ENCODE data around the gene RAMACL. TPM values are rescaled to one million over a fixed set of nuclear protein-coding genes. Genes with fewer than 3 reads are reported as not detected.

RAMACL gene
- total and polyA plus RNA-seq, 2 donors (not counting 1 experiment from before 2014, with no cell fraction given), result 2.7 TPM; not detected in 1

DNA sequence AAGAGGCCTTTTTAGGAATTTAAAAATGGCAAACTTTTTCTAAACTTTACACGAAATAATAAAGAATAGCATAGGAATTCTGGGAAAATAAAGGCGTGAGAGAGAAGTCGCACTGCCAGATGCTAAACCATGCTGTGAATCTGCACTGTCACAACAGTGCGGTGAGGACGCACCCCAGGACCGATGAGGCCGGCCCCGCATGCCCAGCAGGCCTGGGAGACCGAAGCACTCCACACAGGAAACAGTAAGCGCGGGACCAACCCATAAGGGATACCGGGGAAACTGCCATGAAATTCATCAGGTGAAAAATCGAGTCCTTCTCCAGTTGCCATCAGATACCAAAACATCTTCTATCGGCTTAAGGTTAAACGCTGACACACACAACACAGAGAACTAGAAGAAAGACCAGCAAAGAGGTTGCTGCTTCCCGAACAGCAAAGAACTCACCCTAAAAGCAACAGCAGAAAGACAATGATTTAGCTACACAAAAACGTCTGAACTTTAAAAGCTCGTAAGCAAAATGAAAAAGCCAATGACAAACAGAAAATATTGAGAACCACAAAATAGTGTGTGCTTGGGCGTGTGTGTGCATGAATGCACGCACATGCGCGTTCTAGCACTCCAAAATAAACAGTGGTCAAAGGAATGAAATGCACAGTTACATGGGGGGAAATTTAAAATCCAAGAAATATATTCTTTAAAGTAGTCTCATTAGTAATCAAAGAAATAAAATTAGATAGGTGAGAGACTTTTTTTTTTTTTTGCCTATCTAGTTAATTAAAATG is 15.4 kb downstream of the RAMACL start:
- H3K4me3 Mint-ChIP-seq, result no peak overlapping the region
- ATAC-seq (ENCODE audit: low read depth), result no peak
- no peak overlapping the region for H2AFZ ChIP-seq (ENCODE audit: insufficient read depth, low read depth, low read length, poor library complexity, severe bottlenecking)
- no peaks in the 10 kb centered on the region for H3K27me3 Mint-ChIP-seq
- H3K9ac ChIP-seq (ENCODE audit: low read length), result no peak overlapping the region
- H3K9me3 Mint-ChIP-seq (ENCODE audit: insufficient read depth), result peaks cover 2% of the 10 kb centered on the region
- H3K27me3 ChIP-seq (replicated peaks in 1 of 4; ENCODE audit: control extremely low read depth in 1 of 4, control insufficient read depth in 3 of 4, insufficient read depth in 4 of 4, low read length in 3 of 4), result no peaks in the 10 kb centered on the region
- H3K4me1 ChIP-seq (ENCODE audit: control insufficient read depth in 2 of 2, insufficient read depth in 2 of 2, low read length in 2 of 2), result no peaks in the 10 kb centered on the region
- intact Hi-C loops (cut with micrococcal nuclease), result no loop called here
- H3K27ac Mint-ChIP-seq, result no peak overlapping the region
- no peak for DNase-seq
- H3K4me1 Mint-ChIP-seq, result no peaks in the 10 kb centered on the region
- POLR2A ChIA-PET, result no interaction called here
- H3K4me2 ChIP-seq (replicated peaks; ENCODE audit: low read depth, low read length, poor library complexity, severe bottlenecking), result no peak overlapping the region
- CTCF ChIA-PET, result no interaction called here
- no peaks in the 10 kb centered on the region for H4K20me1 ChIP-seq (ENCODE audit: control insufficient read depth, insufficient read depth, low read length, poor library complexity, severe bottlenecking)
- no peaks in the 10 kb centered on the region for H3K79me2 ChIP-seq (ENCODE audit: control insufficient read depth, insufficient read depth, low read length)
- H3K9me3 ChIP-seq (ENCODE audit: control extremely low read depth in 1 of 3, control insufficient read depth in 2 of 3, insufficient read depth in 1 of 3, low read length in 2 of 3), result peaks cover 0 to 4% (median 0%) of the 10 kb centered on the region in 3 donors
- WGBS (ENCODE audit: insufficient coverage), result 96% methylated on average over 13 of the region's 22 CpGs
- H3K36me3 ChIP-seq (replicated peaks in 1 of 2; ENCODE audit: control extremely low read depth in 1 of 2, control insufficient read depth in 1 of 2, extremely low read depth in 1 of 2, insufficient read depth in 2 of 2, low read length in 1 of 2), result no peaks in the 10 kb centered on the region
- H3K4me3 ChIP-seq (ENCODE audit: control extremely low read depth in 1 of 5, extremely low read depth in 1 of 5, insufficient read depth in 1 of 5, low read depth in 2 of 5, low read length in 4 of 5), result no peak overlapping the region
- no peak for TF ChIP-seq EZH2 (IDR thresholded peaks at IDR 0.05; ENCODE audit: borderline replicate concordance, insufficient read depth, low read depth, low read length, poor library complexity, severe bottlenecking)
- TF ChIP-seq CTCF (IDR thresholded peaks at IDR 0.05), result no peak
- no peak overlapping the region for H3K27ac ChIP-seq (ENCODE audit: low read length in 2 of 2)

DNA sequence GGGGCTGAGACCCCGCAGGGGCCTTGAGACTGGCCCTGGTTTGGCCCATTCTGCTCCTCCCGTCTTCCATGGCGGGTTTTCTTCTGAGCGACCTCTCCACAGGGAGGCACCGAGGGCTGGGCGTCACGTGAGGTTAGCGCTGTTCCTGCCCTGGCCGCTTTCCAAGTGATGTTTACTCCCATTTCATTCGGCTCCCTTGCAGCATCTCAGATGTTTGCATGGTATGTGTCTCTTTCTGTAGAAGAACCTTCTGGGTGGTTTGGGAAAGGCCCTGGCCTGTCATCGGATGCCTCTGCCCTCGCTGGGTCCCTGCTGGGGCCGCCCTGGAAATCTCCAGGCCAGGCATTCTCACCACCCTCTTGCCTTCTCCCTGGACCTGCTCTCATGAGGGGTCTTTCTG is 17.3 kb downstream of the RAMACL start:
- Histone ChIP-seq H3K27me3 (replicated peaks in 1 of 4; ENCODE audit: control extremely low read depth in 1 of 4, control insufficient read depth in 3 of 4, insufficient read depth in 4 of 4, low read length in 3 of 4) (no peaks in the 10 kb centered on the region), H3K4me1 (ENCODE audit: control insufficient read depth in 2 of 2, insufficient read depth in 2 of 2, low read length in 2 of 2) (no peaks in the 10 kb centered on the region), H3K9ac (ENCODE audit: low read length) (no peak overlapping the region), H3K9me3 (ENCODE audit: control extremely low read depth in 1 of 3, control insufficient read depth in 2 of 3, insufficient read depth in 1 of 3, low read length in 2 of 3) (no peaks in the 10 kb centered on the region), H3K4me3 (ENCODE audit: control extremely low read depth in 1 of 5, extremely low read depth in 1 of 5, insufficient read depth in 1 of 5, low read depth in 2 of 5, low read length in 4 of 5) (no peak overlapping the region), H3K79me2 (ENCODE audit: control insufficient read depth, insufficient read depth, low read length) (no peaks in the 10 kb centered on the region), H3K4me2 (replicated peaks; ENCODE audit: low read depth, low read length, poor library complexity, severe bottlenecking) (no peak overlapping the region), H3K27ac (ENCODE audit: low read length in 2 of 2) (no peak overlapping the region), H2AFZ (ENCODE audit: insufficient read depth, low read depth, low read length, poor library complexity, severe bottlenecking) (no peak overlapping the region), H3K36me3 (replicated peaks in 1 of 2; ENCODE audit: control extremely low read depth in 1 of 2, control insufficient read depth in 1 of 2, extremely low read depth in 1 of 2, insufficient read depth in 2 of 2, low read length in 1 of 2) (no peaks in the 10 kb centered on the region), H4K20me1 (ENCODE audit: control insufficient read depth, insufficient read depth, low read length, poor library complexity, severe bottlenecking) (no peaks in the 10 kb centered on the region)
- ChIA-PET CTCF (no interaction called here), POLR2A (no interaction called here)
- intact Hi-C loops (cut with micrococcal nuclease), result no loop called here
- no peak for ATAC-seq (ENCODE audit: low read depth)
- no peak for DNase-seq
- H3K4me3 Mint-ChIP-seq, result no peak overlapping the region
- H3K27ac Mint-ChIP-seq, result no peak overlapping the region
- WGBS (ENCODE audit: insufficient coverage), result 93% methylated on average over 11 of the region's 13 CpGs
- H3K27me3 Mint-ChIP-seq, result peaks cover 3% of the 10 kb centered on the region
- no peaks in the 10 kb centered on the region for H3K4me1 Mint-ChIP-seq
- no peak for TF ChIP-seq CTCF (IDR thresholded peaks at IDR 0.05)
- TF ChIP-seq EZH2 (IDR thresholded peaks at IDR 0.05; ENCODE audit: borderline replicate concordance, insufficient read depth, low read depth, low read length, poor library complexity, severe bottlenecking), result no peak
- H3K9me3 Mint-ChIP-seq (ENCODE audit: insufficient read depth), result no peaks in the 10 kb centered on the region
